SK-N-MC (cell line): ENCODE results near the gene JDP2.

Experiments used
- EZH2 ChIP-seq: fragments of 200-600 bp; sonication (generic); IDR thresholded peaks from one replicate; pipeline ENCODE4 v1.6.1; 2017; ENCODE audit warnings: antibody characterized with exemption
- POLR2AphosphoS5 ChIP-seq: IDR thresholded peaks from 2 replicates; pipeline ENCODE4 v1.6.1; 2012; ENCODE audit warnings: mild to moderate bottlenecking, low read depth, low read length, borderline replicate concordance

DNA sequence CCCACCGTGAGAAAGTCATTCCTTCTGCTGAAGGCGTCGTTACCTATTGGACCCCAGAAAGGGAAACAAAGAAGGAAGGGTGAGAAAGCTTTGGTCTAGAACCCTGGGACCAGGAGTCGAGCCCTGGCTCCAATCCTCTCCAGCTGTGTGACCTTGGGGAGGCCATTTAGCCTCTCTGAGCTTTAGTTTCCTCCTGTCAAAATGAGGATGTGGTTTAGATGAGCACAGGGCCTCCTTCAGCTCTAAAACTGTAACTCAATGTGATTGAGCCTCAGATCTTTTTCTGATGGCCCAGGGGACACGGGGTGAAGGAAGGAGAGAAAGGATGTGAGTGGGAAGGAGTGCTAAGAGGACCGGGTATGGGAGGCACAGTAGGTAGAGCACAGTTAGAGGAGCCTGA, 7.7 kb downstream of the JDP2 start:
- no peak for TF ChIP-seq EZH2
- no peak for TF ChIP-seq POLR2AphosphoS5
